Inflammatory macrophage treated with lipopolysaccharide for 1 hour (primary cell): ENCODE data around the gene ANKS1B.
"Not testable (repeated sequence)": the region's sequence is repeated elsewhere in the genome, so short reads cannot be mapped to it uniquely, and the experiment has no call there.

Experiments used
- DNase-seq, 2 donors: peaks; one replicate each; pipeline ENCODE4 v3.0.0-alpha.2; 2020 to 2022

The ANKS1B gene

GRCh38 chr12:99250091-99250490, 734.6 kb downstream of the ANKS1B start:
- DNase-seq, result no peak

DNA sequence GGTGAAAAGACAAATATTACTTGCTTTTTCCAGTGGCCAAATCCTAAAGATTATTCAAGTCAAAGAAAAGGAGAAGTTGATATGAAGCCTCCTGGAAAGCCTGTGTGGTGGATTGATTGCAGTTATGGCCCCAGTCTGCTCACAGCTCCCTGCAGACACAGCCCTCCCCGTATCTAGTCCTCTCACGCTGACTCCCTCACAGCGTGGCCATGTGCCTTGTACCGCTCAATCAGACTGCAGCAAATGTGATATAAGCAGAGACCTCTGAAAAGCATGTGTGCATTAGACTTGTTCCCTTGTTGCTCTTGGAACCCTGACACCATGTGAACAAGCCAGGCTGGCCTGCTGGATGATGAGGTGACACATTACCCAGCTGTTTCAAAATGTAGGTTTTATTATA, 735.2 kb downstream of the ANKS1B start:
- no peak for DNase-seq

GRCh38 chr12:99237907-99238538, 746.7 kb downstream of the ANKS1B start:
- not testable (repeated sequence) for DNase-seq

DNA sequence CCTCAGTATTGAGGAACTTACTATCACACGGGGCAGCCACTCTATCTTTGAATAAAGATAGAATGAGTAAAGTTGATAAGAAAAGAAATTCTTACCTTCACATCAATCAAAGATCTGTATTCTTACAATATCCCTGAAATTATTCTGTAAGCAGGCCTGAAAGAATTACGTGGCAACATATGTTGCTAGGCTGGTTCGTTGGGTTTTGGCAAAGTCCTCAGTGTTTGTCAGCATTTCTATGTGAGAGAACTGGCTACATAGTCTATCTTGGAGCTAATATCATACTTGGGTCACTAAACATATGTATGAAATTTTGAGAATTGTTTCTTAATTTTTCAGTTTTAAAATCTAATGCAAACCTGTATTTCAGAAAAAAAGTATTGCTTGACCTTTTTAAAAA, 749.4 kb downstream of the ANKS1B start:
- DNase-seq, result no peak

- no peak for DNase-seq
Measured at GRCh38 chr12:99234702-99235101, 750.0 kb downstream of the ANKS1B start.

GRCh38 chr12:99232324-99232723, 752.4 kb downstream of the ANKS1B start:
- DNase-seq, result no peak

DNA sequence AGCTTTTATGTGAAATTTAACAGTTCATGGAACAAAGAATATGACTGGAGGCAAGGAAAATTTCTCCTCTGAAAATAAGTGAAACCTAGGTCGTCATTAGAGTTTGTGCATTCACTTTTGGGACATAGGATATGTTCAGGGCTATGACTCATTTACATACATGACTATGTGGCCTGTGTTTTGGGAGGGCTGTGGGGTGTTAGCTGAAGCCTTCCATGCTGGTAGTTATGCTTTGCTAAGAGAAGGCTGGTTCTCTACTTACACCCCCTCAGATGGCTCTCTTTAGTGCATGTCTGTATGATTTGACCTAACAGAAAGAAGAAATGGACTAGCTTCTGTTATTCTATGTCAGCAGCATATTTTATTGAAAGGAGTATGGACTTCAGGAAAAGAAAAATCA, 753.7 kb downstream of the ANKS1B start:
- DNase-seq, result no peak

DNA sequence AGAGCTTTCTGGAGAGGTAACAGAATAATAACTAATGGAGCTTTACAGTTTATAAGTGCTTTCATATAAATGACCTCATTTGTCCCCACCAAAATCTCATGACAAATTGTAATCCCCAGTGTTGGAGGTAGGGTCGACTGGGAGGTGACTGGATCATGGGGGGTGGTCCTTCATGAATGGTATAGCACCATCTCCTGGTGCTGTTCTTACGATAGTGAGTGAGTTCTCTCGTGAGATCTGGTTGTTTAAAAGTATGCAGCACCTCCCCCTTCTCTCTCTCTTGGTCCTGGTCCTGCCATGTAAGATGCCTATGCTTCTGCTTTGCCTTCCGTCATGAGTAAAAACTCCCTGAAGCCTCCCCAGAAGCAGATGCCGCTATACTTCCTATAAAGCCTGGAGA, 760.5 kb downstream of the ANKS1B start:
- DNase-seq, result no peak

GRCh38 chr12:99223579-99223978, 761.2 kb downstream of the ANKS1B start:
- no peak for DNase-seq

GRCh38 chr12:99213047-99213446, 771.7 kb downstream of the ANKS1B start:
- DNase-seq, result no peak

DNA sequence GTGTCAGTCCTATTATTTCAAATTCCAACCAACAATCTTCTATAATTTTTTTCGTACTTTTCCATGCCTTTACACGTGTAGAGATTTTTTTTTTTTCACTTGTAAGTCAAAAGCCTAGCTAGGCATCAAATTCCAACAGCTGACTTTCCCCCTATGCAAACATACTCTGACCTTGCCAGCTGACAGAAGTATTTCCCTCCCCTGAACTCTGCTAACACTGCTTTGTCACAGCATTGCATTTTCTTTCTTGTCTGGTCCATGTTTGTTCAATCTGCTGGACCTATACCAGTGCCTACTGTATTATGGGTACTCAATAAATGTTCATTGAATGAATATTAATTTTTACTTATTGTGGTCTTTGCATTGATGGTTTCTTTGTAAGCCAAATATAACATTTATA, 772.5 kb downstream of the ANKS1B start:
- no peak for DNase-seq

- no peak for DNase-seq
Measured at GRCh38 chr12:99205111-99205510, 779.6 kb downstream of the ANKS1B start.

DNA sequence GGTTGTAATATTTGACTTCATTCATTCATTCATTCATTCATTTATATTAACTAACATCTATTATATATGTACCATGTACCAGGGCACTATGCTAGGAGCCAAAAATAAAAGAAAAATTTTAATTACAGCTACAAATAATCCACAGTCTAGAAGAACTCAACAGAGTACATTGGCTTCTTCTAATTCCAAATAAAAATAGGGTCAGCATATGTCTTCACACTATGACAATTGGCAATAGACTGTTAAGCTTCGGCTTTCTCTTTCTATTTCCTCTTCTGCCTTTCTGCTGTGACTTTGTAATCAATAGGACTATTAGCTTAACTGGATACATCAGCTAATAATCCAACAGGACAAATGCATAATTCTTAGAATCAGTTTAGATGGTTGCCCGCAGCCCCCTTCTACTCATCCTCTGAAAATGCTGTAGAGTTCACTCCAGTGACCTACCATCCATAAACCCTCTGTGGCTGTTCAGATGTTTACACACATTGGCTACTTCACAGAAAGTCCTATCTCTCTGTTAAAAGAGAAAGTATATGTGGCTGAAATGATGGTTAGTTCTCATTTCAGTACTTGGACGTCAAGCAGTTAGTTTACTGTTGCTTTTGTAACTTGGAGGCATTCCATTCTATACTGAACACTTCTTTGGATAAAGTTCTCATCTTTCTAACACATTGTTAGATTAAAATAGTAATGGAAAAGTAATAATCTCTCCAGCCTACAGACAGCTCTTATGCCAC, 782.7 kb downstream of the ANKS1B start:
- no peak for DNase-seq

DNA sequence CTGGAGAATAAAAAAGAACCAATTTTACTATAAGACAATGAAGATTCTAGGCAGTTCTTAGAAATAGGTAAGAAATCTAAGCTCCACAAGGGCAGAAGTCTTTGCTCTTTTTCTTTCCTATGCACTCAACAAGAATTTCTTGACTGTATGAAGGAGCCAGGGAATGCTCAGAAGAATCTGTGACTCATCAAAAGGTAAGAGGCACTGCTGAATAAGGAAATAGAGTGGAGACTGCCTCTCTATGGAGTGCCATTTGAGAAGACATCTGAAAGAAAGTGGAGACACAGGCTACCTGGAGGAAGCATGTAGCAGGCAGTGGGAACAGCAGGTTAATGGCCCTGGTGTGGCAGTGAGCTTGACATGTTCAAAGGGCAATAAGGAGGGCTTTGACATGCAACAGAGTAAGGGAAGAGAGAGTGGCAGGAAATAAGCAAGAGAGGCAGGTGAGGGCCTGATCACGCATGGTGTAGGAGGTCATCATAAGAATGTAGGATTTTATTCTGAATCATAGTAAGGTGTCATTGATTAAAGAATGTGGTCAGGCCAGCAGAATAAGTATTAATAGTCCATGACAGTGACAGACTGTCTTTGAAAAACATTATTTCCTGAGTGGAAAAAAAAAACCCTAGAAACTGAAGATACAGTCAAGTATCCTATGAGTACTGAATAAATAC, 783.9 kb downstream of the ANKS1B start:
- DNase-seq, result no peak

DNA sequence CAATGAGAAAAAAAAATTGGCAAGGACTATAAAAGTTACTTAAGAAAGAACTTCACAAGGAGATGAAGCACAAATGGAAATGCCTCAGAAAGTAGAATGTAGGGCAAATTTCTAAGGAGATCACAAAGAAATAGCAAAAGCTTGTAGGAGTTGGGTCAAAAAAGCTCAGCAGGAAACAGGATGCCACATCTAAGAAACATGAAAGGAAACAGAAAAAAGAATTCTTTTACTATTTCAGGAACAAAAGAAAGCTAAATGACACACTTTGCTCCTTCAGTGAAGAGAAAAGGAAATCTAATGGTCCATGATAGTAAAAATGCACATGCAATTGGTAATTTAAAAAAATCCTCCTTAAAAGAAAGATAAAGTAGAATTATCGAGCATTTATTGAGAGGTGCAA, 789.3 kb downstream of the ANKS1B start:
- no peak for DNase-seq

GRCh38 chr12:99192489-99192888, 792.2 kb downstream of the ANKS1B start:
- DNase-seq, result no peak

DNA sequence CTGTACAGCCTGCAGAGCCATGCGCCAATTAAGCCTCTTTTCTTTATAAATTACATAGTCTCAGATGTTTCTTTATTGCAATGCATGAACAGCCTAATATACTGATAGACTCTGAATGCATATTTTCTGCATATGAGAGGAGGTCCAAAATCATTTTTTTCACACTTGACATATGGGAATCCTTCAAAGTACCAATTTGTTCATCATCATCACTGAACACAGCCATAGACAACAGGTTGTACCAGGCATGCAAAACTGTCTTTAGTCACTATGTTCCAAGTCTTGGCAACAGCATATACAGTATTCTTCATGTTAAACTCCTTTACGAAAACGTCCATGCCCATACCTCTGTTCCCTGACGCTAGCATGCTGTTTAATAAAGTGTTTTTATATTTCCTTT, 807.9 kb downstream of the ANKS1B start:
- DNase-seq, result no peak

GRCh38 chr12:99170461-99170860, 814.3 kb downstream of the ANKS1B start:
- no peak for DNase-seq

- no peak for DNase-seq
Measured at GRCh38 chr12:99170037-99170436, 814.7 kb downstream of the ANKS1B start.

DNA sequence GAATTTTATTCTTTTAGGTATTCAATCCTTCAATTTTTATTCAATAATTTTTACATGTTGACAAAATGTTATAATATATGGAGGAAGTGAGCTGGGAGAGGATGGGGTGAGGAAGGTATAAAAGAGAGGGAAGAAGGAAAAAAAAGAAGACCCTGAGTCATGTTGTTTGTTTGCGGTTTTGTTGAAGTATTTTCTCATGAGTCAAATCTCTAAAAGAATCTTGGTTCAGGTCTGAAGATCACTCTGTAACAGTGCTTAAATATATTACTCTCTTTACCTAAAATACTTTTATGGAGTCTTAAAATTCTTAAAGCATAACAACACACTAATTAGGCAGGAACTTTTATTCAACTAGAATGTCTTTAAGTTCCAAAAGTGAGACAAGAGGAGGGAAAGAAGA, 826.8 kb downstream of the ANKS1B start:
- DNase-seq, result no peak

GRCh38 chr12:99154983-99155336, 829.8 kb downstream of the ANKS1B start:
- no peak for DNase-seq

- no peak for DNase-seq
Measured at GRCh38 chr12:99154216-99154982, 830.3 kb downstream of the ANKS1B start.

- no peak for DNase-seq
Measured at GRCh38 chr12:99153293-99153692, 831.4 kb downstream of the ANKS1B start.

GRCh38 chr12:99152337-99152736, 832.4 kb downstream of the ANKS1B start:
- no peak for DNase-seq
